ENCODE results near the gene LGALS16. TPM values are rescaled to one million over a fixed set of nuclear protein-coding genes. Genes with fewer than 3 reads are reported as not detected.
A peak's percentile ranks its signal among the peaks of the same experiment; 100 is the strongest.

The LGALS16 gene
- total RNA-seq, 1 experiment from 2014 or later = not detected

DNA sequence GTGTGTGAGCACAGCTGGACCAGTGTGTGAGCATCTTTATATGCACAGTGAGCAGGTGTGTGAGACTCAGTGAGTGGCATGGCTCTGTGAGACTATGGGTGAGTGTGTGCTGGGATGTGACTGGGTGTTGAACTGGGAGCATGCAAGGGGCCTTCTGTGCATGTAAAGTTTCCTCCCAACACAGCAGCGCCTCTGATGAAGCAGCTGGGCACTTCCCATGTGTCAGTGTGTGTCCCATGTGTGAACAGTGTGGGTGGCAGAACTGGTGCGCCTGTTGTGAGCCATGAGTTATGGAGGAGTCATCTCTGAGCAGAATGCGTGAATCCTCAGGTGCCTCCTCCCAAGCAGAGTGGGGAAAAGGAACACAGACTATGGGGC, 24.1 kb downstream of the LGALS16 start:
- no peak overlapping the region for H3K4ac ChIP-seq (ENCODE audit: low read depth, low read length)
- H4K91ac ChIP-seq (ENCODE audit: insufficient read length, low read depth, low read length) = no peak overlapping the region
- no peaks in the 10 kb centered on the region for H3K9me3 ChIP-seq (ENCODE audit: control insufficient read depth, low read depth, low read length)
- Mint-ChIP-seq H3K27me3 (ENCODE audit: low read depth) (no peaks in the 10 kb centered on the region), H3K9me3 (no peaks in the 10 kb centered on the region), H3K36me3 (ENCODE audit: insufficient read depth in 1 of 3, low read depth in 3 of 3) (no peaks in the 10 kb centered on the region), H3K4me3 (no peak overlapping the region), H3K4me1 (peaks cover 0 to 6% of the 10 kb centered on the region in 2 experiments; a peak in 1 of 4 replicates), H3K27ac (peak overlapping the region in 1 of 3 experiments; percentile 6; a peak in 1 of 7 replicates)
- no peak overlapping the region for H3K18ac ChIP-seq (ENCODE audit: insufficient read length, low read depth, low read length)
- H2AFZ ChIP-seq (ENCODE audit: low read length) = no peak overlapping the region
- H3K79me1 ChIP-seq (ENCODE audit: insufficient read depth, low read depth, low read length, poor library complexity, severe bottlenecking) = no peaks in the 10 kb centered on the region
- no peak overlapping the region for H3K4me2 ChIP-seq (ENCODE audit: insufficient read depth, insufficient read length, low read length)
- no peak overlapping the region for H2BK5ac ChIP-seq (ENCODE audit: insufficient read length, low read length)
- no peaks in the 10 kb centered on the region for H3K27me3 ChIP-seq (ENCODE audit: insufficient read depth, low read length)
- H2BK120ac ChIP-seq (ENCODE audit: low read depth, low read length, poor library complexity, severe bottlenecking) = no peak overlapping the region
- H2AK5ac ChIP-seq (ENCODE audit: insufficient read length, low read length) = no peak overlapping the region
- no peaks in the 10 kb centered on the region for H3K23me2 ChIP-seq (ENCODE audit: insufficient read length, low read depth, low read length, poor library complexity, severe bottlenecking)
- H3K79me2 ChIP-seq (ENCODE audit: insufficient read depth, low read length) = no peaks in the 10 kb centered on the region
- no CpG with 5 or more reads among the region's 3 CpGs for WGBS (ENCODE audit: extremely low coverage, insufficient read length, low lambda C conversion rate)
- no peak overlapping the region for H3K56ac ChIP-seq (ENCODE audit: insufficient read length, low read depth, low read length)
- H4K8ac ChIP-seq (replicated peaks; ENCODE audit: insufficient read length, low read depth, low read length) = no peak overlapping the region
- H3K4me1 ChIP-seq (ENCODE audit: insufficient read depth, low read length) = no peaks in the 10 kb centered on the region
- TF ChIP-seq, protein P1, sequence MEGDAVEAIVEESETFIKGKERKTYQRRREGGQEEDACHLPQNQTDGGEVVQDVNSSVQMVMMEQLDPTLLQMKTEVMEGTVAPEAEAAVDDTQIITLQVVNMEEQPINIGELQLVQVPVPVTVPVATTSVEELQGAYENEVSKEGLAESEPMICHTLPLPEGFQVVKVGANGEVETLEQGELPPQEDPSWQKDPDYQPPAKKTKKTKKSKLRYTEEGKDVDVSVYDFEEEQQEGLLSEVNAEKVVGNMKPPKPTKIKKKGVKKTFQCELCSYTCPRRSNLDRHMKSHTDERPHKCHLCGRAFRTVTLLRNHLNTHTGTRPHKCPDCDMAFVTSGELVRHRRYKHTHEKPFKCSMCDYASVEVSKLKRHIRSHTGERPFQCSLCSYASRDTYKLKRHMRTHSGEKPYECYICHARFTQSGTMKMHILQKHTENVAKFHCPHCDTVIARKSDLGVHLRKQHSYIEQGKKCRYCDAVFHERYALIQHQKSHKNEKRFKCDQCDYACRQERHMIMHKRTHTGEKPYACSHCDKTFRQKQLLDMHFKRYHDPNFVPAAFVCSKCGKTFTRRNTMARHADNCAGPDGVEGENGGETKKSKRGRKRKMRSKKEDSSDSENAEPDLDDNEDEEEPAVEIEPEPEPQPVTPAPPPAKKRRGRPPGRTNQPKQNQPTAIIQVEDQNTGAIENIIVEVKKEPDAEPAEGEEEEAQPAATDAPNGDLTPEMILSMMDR (conservative IDR thresholded peaks at IDR 0.05) = no peak
- no peak overlapping the region for H3K27ac ChIP-seq (ENCODE audit: insufficient read length, low read depth, low read length)
- no peak overlapping the region for H2BK15ac ChIP-seq (ENCODE audit: low read depth, low read length)
- no peak overlapping the region for H3K23ac ChIP-seq (ENCODE audit: insufficient read length, low read depth, low read length)
- no peak overlapping the region for H2BK20ac ChIP-seq (ENCODE audit: low read depth, low read length, poor library complexity, severe bottlenecking)
- peaks cover 3% of the 10 kb centered on the region for H4K20me1 ChIP-seq (ENCODE audit: control insufficient read depth, insufficient read depth, insufficient read length)
- no peak overlapping the region for H4K5ac ChIP-seq (ENCODE audit: insufficient read length, low read depth, low read length)
- no peak for DNase-seq
- no peak overlapping the region for H3T11ph ChIP-seq (ENCODE audit: low read length)
- H3K14ac ChIP-seq (ENCODE audit: insufficient read depth, low read length) = no peak overlapping the region
- H2BK12ac ChIP-seq (ENCODE audit: insufficient read length, low read depth, low read length) = no peak overlapping the region
- no peak overlapping the region for H3K9ac ChIP-seq (ENCODE audit: extremely low read depth, insufficient read length, low read length)

Data from H9 (cell line).